HepG2 (cell line): Measurements from ENCODE around the gene ADD2. TPM values are rescaled to one million over a fixed set of nuclear protein-coding genes. Genes with fewer than 3 reads are reported as not detected.

ENCODE experiments used
- ATAC-seq: fragments of 200-7000 bp; cut with Tn5 transposase; 3 replicates; pipeline ENCODE4 v1.9.1; 2020; ENCODE audit warnings: mild to moderate bottlenecking, moderate library complexity
- BruUV-seq: library from RNA; stranded (reverse); fragments of 400-500 nt; replicated peaks from 2 replicates; lab custom pipeline; 2021; lab: Mats Ljungman, UMichigan
- CTCF ChIA-PET: fragments of 300-600 bp; formaldehyde crosslinking; extraction: SDS; loops from one replicate; lab custom pipeline; 2021; ENCODE audit warnings: low total read pairs, inconsistent platforms, low intra/inter-chr PET ratio; lab: Yijun Ruan, JAX
- POLR2A ChIA-PET: fragments of 350-600 bp; sonication (Branson Sonifier 250); formaldehyde crosslinking; loops from one replicate; lab custom pipeline; 2020; ENCODE audit warnings: antibody characterized with exemption, inconsistent platforms; lab: Yijun Ruan, JAX
- DNase-seq: peaks from one replicate; pipeline ENCODE4 v3.0.0-alpha.2; 2015; ENCODE audit warnings: low spot score
- FAIRE-seq: peaks from 3 replicates; lab custom pipeline; 2011; peaks lifted over from hg19 to GRCh38; lab: Jason Lieb, UNC
- H2AFZ ChIP-seq: one replicate; pipeline ENCODE4 v1.6.1; 2011; ENCODE audit warnings: low read length, inconsistent platforms
- H3K27ac ChIP-seq: fragments of 300-600 bp; 3 replicates; pipeline ENCODE4 v1.8.0; 2011; ENCODE audit warnings: mixed run types, mild to moderate bottlenecking, mixed read lengths, low read length, inconsistent platforms; ENCODE audit not compliant: insufficient read depth; ENCODE audit errors: extremely low read length
- H3K27me3 ChIP-seq, 2 experiments: fragments of 200-600 bp in 1 of 2; 2 replicates in 1 of 2; 3 replicates in 1 of 2; pipeline versions ENCODE4 v1.6.0 to v1.8.0; 2011; ENCODE audit warnings: low read length in 2 of 2, mild to moderate bottlenecking in 2 of 2, moderate library complexity in 2 of 2, inconsistent platforms in 1 of 2; ENCODE audit not compliant: insufficient read depth in 2 of 2, control insufficient read depth in 1 of 2
- H3K36me3 ChIP-seq, 2 experiments: fragments of 200-600 bp in 1 of 2; replicated peaks in 1 of 2; 2 replicates in 1 of 2; 3 replicates in 1 of 2; pipeline versions ENCODE4 v1.5.1 to v1.8.0; 2011; ENCODE audit warnings: low read length in 2 of 2, inconsistent platforms in 1 of 2; ENCODE audit not compliant: insufficient read depth in 2 of 2, control insufficient read depth in 1 of 2
- H3K4me1 ChIP-seq: 2 replicates; pipeline ENCODE4 v1.5.1; 2012; ENCODE audit warnings: low read length, inconsistent platforms; ENCODE audit not compliant: insufficient read depth
- H3K4me2 ChIP-seq: 2 replicates; pipeline ENCODE4 v1.6.0; 2011; ENCODE audit warnings: low read depth, low read length, inconsistent platforms
- H3K4me3 ChIP-seq, 3 experiments: fragments of 200-600 bp in 1 of 3; sonication (generic), shearing (Covaris generic) in 1 of 3; replicated peaks in 1 of 3; 2 replicates each; pipeline ENCODE4 v1.5.1; 2011 to 2016; ENCODE audit warnings: low read length in 3 of 3, inconsistent platforms in 2 of 3, low read depth in 2 of 3, mild to moderate bottlenecking in 2 of 3, control low read depth in 1 of 3, mixed read lengths in 1 of 3; ENCODE audit not compliant: insufficient read depth in 1 of 3
- H3K79me2 ChIP-seq: one replicate; pipeline ENCODE4 v1.6.1; 2011; ENCODE audit warnings: low read length, inconsistent platforms; ENCODE audit not compliant: insufficient read depth
- H3K9ac ChIP-seq: 2 replicates; pipeline ENCODE4 v1.6.0; 2011; ENCODE audit warnings: mild to moderate bottlenecking, low read depth, low read length, inconsistent platforms; ENCODE audit not compliant: insufficient read depth
- H3K9me3 ChIP-seq: 2 replicates; pipeline ENCODE4 v1.5.1; 2012; ENCODE audit warnings: mild to moderate bottlenecking, low read length
- H4K20me1 ChIP-seq: 2 replicates; pipeline ENCODE4 v1.6.0; 2011; ENCODE audit warnings: inconsistent platforms, mild to moderate bottlenecking, low read length, moderate library complexity; ENCODE audit not compliant: insufficient read depth
- MAFK ChIP-seq, 2 experiments: IDR thresholded peaks in 1 of 2; conservative IDR thresholded peaks in 1 of 2; 2 replicates each; pipeline ENCODE4 v1.6.1; 2011; ENCODE audit warnings: improper control_type of control experiment in 2 of 2, low read length in 2 of 2
- RARG ChIP-seq: sonication (generic); formaldehyde crosslinking; IDR thresholded peaks from 2 replicates; pipeline ENCODE4 v1.4.0; 2020; ENCODE audit warnings: low read depth, mild to moderate bottlenecking, missing genetic modification reagents
- SNAI1 ChIP-seq: sonication (generic); formaldehyde crosslinking; IDR thresholded peaks from 2 replicates; pipeline ENCODE4 v1.5.0; 2020; ENCODE audit warnings: mild to moderate bottlenecking, missing genetic modification reagents, borderline replicate concordance
- TMF1 ChIP-seq: sonication (generic); formaldehyde crosslinking; IDR thresholded peaks from 2 replicates; pipeline ENCODE4 v1.8.1; 2022; ENCODE audit warnings: low read depth, missing genetic modification reagents
- ZNF121 ChIP-seq: sonication (generic); formaldehyde crosslinking; IDR thresholded peaks from 2 replicates; pipeline ENCODE4 v1.5.0; 2020; ENCODE audit warnings: mild to moderate bottlenecking, missing genetic modification reagents
- ZNF367 ChIP-seq: sonication (generic); formaldehyde crosslinking; IDR thresholded peaks from 2 replicates; pipeline ENCODE4 v1.4.0; 2020; ENCODE audit warnings: missing genetic modification reagents, borderline replicate concordance
- ZNF724P ChIP-seq: sonication (generic); formaldehyde crosslinking; IDR thresholded peaks from 2 replicates; pipeline ENCODE4 v1.8.0; 2022; ENCODE audit warnings: missing genetic modification reagents, borderline replicate concordance
- WGBS: methylation state at CpG from one replicate; pipeline ENCODE4 v1.1.6; 2017; ENCODE audit warnings: low lambda C conversion rate; 5-methylcytosine and 5-hydroxymethylcytosine counted together
- in situ Hi-C: cut with HindIII; loops from 2 replicates; pipeline ENCODE4 v1.10.0; 2017; ENCODE audit warnings: low pct_unique_long_range_greater_than_20kb; ENCODE audit not compliant: extremely low pct_ligation_motif_present
- intact Hi-C: fragments of 100-400 bp; cut with micrococcal nuclease; formaldehyde crosslinking; loops from one replicate; pipeline ENCODE4 v1.10.0; 2022; ENCODE audit not compliant: unreplicated experiment
- polyA plus RNA-seq, 8 experiments: library from polyadenylated mRNA; depleted of rRNA in 3 of 8; stranded (reverse) in 7 of 8; unstranded in 1 of 8; fragments of >200 nt; fragmentation: Illumina TruSeq in 4 of 8; extraction: Trizol in 4 of 8; gene quantifications; 2 replicates each; pipeline versions ENCODE4 v1.2.1 to v1.2.3, GENCODE V29; 2011 to 2016; ENCODE audit warnings: low read depth in 4 of 8, missing spikeins in 1 of 8, mixed read lengths in 1 of 8; ENCODE audit not compliant: insufficient read depth in 1 of 8
- total RNA-seq, 5 experiments: library from RNA; depleted of rRNA; stranded (reverse); fragments of >200 nt; fragmentation: Illumina TruSeq; extraction: Trizol; gene quantifications; 2 replicates each; pipeline ENCODE4 v1.2.3, GENCODE V29; 2016; ENCODE audit warnings: low read depth in 1 of 5

ADD2 gene
- total and polyA plus RNA-seq, 2 of the 13 experiments (the other 11 are each of a cell fraction or from before 2014, with no cell fraction given): 0.05 to 0.13 TPM

GRCh38 chr2:70638561-70638960 lies 129.4 kb downstream of the ADD2 start:
- Histone ChIP-seq H3K27ac (no peak overlapping the region), H3K4me3 (no peak overlapping the region), H3K9ac (no peak overlapping the region), H3K27me3 (peaks cover 0 to 29% of the 10 kb centered on the region in 2 experiments; a peak in 3 of 5 replicates), H3K79me2 (no peaks in the 10 kb centered on the region), H3K36me3 (no peaks in the 10 kb centered on the region), H4K20me1 (no peaks in the 10 kb centered on the region), H3K4me2 (no peak overlapping the region), H3K9me3 (peaks cover 4% of the 10 kb centered on the region; the same call in 1 of the 2 replicates), H3K4me1 (no peaks in the 10 kb centered on the region), H2AFZ (no peak overlapping the region)
- intact Hi-C loops: no loop called here
- no TSS peak for BruUV-seq
- TF ChIP-seq MAFK (conservative IDR thresholded peaks at IDR 0.05 in 1 of 2, IDR thresholded peaks at IDR 0.05 in 1 of 2; ENCODE audit: low read length in 2 of 2) (no peak), ZNF367 (no peak)
- in situ Hi-C loops: no loop called here
- ChIA-PET POLR2A (no interaction called here), CTCF (no interaction called here)
- DNase-seq (no peak), FAIRE-seq (no peak), ATAC-seq (no peak)
- 6% methylated on average over 2 of the region's 2 CpGs for WGBS

GRCh38 chr2:70633508-70633907 lies 134.5 kb downstream of the ADD2 start:
- Histone ChIP-seq H3K27me3 (peaks cover 1 to 15% of the 10 kb centered on the region in 2 experiments; a peak in 1 of 5 replicates), H3K4me2 (no peak overlapping the region), H4K20me1 (no peaks in the 10 kb centered on the region), H3K27ac (no peak overlapping the region), H3K4me1 (peaks cover 14% of the 10 kb centered on the region), H2AFZ (no peak overlapping the region), H3K36me3 (no peaks in the 10 kb centered on the region), H3K9ac (no peak overlapping the region), H3K9me3 (peaks cover 5% of the 10 kb centered on the region; the same call in 1 of the 2 replicates), H3K4me3 (no peak overlapping the region), H3K79me2 (no peaks in the 10 kb centered on the region)
- DNase-seq (no peak), FAIRE-seq (no peak), ATAC-seq (no peak)
- TF ChIP-seq ZNF121 (no peak), RARG (CRISPR knock-in tag) (no peak), ZNF724P (CRISPR knock-in tag) (no peak), TMF1 (CRISPR knock-in tag) (no peak), SNAI1 (CRISPR knock-in tag) (no peak)
- BruUV-seq: no TSS peak
- CTCF ChIA-PET: no interaction called here
- in situ Hi-C loops: no loop called here
- POLR2A ChIA-PET: no interaction called here
- intact Hi-C loops: no loop called here
- 0% methylated on average over 1 of the region's 1 CpG for WGBS
